Measurements from ENCODE around the gene CPM. TPM values are rescaled to one million over a fixed set of nuclear protein-coding genes. Genes with fewer than 3 reads are reported as not detected.

The CPM gene
- total and polyA plus RNA-seq, 9 donors = 21.3 to 64.6 (median 37.9) TPM

GRCh38 chr12:68837215-68837614 lies 95.8 kb downstream of the CPM start:
- Histone ChIP-seq H3K9me3 (no peaks in the 10 kb centered on the region), H3K27ac (no peak overlapping the region), H3K4me3 (no peak overlapping the region), H3K4me1 (ENCODE audit: insufficient read depth) (no peaks in the 10 kb centered on the region), H3K36me3 (no peaks in the 10 kb centered on the region), H3K27me3 (no peaks in the 10 kb centered on the region)
- DNase-seq = no peak
- 73 to 86% (median 85%) methylated on average over 1 of the region's 1 CpG for WGBS, 3 donors
- intact Hi-C loops (cut with DNase I) = loop anchor here in 1 of 4 donors (10.0 kb wide), 1 partner anchor 418 kb away; no protein-coding TSS in a partner anchor
- no peak for TF ChIP-seq POLR2A (IDR thresholded peaks at IDR 0.05)
- TF ChIP-seq, protein P1, sequence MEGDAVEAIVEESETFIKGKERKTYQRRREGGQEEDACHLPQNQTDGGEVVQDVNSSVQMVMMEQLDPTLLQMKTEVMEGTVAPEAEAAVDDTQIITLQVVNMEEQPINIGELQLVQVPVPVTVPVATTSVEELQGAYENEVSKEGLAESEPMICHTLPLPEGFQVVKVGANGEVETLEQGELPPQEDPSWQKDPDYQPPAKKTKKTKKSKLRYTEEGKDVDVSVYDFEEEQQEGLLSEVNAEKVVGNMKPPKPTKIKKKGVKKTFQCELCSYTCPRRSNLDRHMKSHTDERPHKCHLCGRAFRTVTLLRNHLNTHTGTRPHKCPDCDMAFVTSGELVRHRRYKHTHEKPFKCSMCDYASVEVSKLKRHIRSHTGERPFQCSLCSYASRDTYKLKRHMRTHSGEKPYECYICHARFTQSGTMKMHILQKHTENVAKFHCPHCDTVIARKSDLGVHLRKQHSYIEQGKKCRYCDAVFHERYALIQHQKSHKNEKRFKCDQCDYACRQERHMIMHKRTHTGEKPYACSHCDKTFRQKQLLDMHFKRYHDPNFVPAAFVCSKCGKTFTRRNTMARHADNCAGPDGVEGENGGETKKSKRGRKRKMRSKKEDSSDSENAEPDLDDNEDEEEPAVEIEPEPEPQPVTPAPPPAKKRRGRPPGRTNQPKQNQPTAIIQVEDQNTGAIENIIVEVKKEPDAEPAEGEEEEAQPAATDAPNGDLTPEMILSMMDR (IDR thresholded peaks at IDR 0.05) = no peak
- no peak for TF ChIP-seq EP300 (IDR thresholded peaks at IDR 0.05)

DNA sequence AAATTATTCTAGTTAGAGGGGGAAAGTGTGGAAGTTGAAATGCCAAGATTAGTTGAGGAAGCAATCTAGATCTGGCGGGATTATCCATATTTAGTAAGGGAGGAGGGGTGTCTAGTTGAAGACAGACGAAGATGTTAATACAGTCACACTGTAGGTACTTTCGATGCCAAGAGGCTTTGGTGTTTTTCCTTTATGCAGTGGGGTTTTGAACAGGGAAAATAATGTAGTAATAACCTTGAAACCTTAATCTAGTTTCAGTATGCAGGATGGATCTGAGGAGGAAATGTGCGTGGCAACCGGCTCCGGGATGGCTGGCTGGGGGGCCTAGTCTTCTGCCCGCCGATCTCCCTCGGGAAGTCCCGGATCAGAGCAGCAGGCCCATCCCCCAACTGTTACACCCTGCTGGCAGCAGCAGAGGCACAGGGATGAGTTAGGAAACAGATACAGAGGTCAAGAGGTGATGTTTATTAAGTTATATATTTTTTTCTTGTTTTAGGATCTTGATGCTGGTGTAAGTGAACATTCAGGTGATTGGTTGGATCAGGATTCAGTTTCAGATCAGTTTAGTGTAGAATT lies 97.5 kb downstream of the CPM start:
- no peak overlapping the region for H3K27ac ChIP-seq
- H3K4me1 ChIP-seq (ENCODE audit: insufficient read depth) = no peaks in the 10 kb centered on the region
- intact Hi-C loops (cut with DNase I) = loop anchor here in 1 of 4 donors (10.0 kb wide), 1 partner anchor 419 kb away; no protein-coding TSS in a partner anchor
- H3K4me3 ChIP-seq = no peak overlapping the region
- no peaks in the 10 kb centered on the region for H3K9me3 ChIP-seq
- no peaks in the 10 kb centered on the region for H3K27me3 ChIP-seq
- no peaks in the 10 kb centered on the region for H3K36me3 ChIP-seq
- DNase-seq = no peak
- WGBS, 3 donors = 64 to 70% (median 66%) methylated on average over 10 of the region's 10 CpGs
- TF ChIP-seq POLR2A (IDR thresholded peaks at IDR 0.05) = no peak
- no peak for TF ChIP-seq EP300 (IDR thresholded peaks at IDR 0.05)
- TF ChIP-seq, protein P1 (IDR thresholded peaks at IDR 0.05) = no peak

DNA sequence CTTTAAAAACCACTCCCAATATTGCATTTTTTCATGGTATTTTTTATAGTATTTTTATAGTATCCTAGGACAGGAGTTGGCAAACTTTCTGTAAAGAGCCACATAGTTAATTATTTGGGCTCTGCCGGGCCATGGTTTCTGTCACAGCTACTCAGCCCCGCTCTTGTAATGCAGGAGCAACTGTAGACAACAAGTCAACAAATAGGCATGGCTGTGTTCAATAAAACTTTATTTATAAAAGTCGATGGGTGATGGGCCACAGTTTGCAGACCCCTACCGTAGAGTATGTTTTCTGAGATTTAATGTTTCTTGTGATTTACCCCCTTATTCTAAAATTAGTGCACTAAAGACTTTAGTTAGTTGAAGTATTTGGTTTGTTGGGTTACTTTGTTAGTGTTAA lies 99.5 kb downstream of the CPM start:
- intact Hi-C loops (cut with DNase I) = loop anchor here in 1 of 4 donors (10.0 kb wide), 1 partner anchor 421 kb away; no protein-coding TSS in a partner anchor
- no peak for TF ChIP-seq POLR2A (IDR thresholded peaks at IDR 0.05)
- TF ChIP-seq EP300 (IDR thresholded peaks at IDR 0.05) = no peak
- TF ChIP-seq, protein P1 (IDR thresholded peaks at IDR 0.05) = no peak
- Histone ChIP-seq H3K27ac (no peak overlapping the region), H3K27me3 (no peaks in the 10 kb centered on the region), H3K4me3 (no peak overlapping the region), H3K4me1 (ENCODE audit: insufficient read depth) (no peaks in the 10 kb centered on the region), H3K9me3 (no peaks in the 10 kb centered on the region), H3K36me3 (no peaks in the 10 kb centered on the region)
- no peak for DNase-seq
- WGBS, 3 donors = 97 to 99% (median 98%) methylated on average over 4 of the region's 4 CpGs

DNA sequence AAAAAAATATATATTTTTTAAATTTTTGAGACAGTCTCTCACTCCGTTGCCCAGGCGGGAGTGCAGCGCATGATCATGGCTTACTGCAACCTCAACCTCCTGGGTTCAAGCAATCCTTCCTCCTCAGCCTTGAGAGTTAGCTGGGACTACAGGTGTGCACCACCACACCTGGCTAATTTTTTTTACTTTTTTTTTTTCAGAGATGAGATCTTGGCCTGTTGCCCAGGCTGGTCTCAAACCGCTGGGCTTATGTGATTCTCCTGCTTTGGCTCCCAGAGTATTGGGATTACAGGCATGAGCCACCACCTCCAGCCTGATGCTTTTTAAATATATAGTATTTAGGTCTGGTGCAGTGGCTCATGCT lies 100.5 kb downstream of the CPM start:
- no peak for DNase-seq
- Histone ChIP-seq H3K27ac (no peak overlapping the region), H3K36me3 (no peaks in the 10 kb centered on the region), H3K27me3 (no peaks in the 10 kb centered on the region), H3K4me1 (ENCODE audit: insufficient read depth) (no peaks in the 10 kb centered on the region), H3K4me3 (no peak overlapping the region), H3K9me3 (no peaks in the 10 kb centered on the region)
- 92 to 96% (median 94%) methylated on average over 4 of the region's 4 CpGs for WGBS, 3 donors
- intact Hi-C loops (cut with DNase I) = loop anchor here in 1 of 4 donors (10.0 kb wide), 1 partner anchor 422 kb away; no protein-coding TSS in a partner anchor
- no peak for TF ChIP-seq EP300 (IDR thresholded peaks at IDR 0.05)
- no peak for TF ChIP-seq POLR2A (IDR thresholded peaks at IDR 0.05)
- TF ChIP-seq, protein P1 (IDR thresholded peaks at IDR 0.05) = no peak
